ENCODE results near the gene PRMT5. TPM values are rescaled to one million over a fixed set of nuclear protein-coding genes. Genes with fewer than 3 reads are reported as not detected.

The PRMT5 gene
- total RNA-seq, 3 donors from 2014 or later: 256 to 289 (median 263) TPM

DNA sequence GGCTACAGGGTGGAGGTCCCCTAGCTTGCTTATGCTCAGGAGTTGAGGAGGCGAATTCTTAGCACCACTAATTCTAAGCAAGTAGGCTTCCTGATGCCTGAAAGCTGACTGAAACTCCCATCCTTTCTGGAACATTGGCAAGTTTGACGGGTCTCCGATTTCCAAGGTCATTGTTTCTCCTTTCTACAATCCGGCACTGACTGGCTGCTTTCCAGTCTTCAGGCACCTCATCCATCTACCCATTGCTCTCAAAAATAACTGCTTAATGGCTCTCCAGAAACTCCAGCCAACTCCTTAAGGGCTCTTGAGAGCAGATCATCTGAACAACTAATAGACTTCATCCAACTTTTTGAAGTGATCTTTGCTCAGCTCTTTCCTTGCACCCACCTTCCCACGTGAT lies 32.8 kb downstream of the PRMT5 start:
- H3K36me3 Mint-ChIP-seq (ENCODE audit: insufficient read depth): peaks cover 16% of the 10 kb centered on the region
- DNase-seq (no peak), ATAC-seq (no peak)
- peaks cover 6% of the 10 kb centered on the region for H3K4me1 Mint-ChIP-seq (ENCODE audit: low read depth)
- H3K9me3 Mint-ChIP-seq: no peaks in the 10 kb centered on the region
- no peaks in the 10 kb centered on the region for H3K27me3 Mint-ChIP-seq (ENCODE audit: low read depth)
- no peak overlapping the region for H3K4me3 Mint-ChIP-seq

DNA sequence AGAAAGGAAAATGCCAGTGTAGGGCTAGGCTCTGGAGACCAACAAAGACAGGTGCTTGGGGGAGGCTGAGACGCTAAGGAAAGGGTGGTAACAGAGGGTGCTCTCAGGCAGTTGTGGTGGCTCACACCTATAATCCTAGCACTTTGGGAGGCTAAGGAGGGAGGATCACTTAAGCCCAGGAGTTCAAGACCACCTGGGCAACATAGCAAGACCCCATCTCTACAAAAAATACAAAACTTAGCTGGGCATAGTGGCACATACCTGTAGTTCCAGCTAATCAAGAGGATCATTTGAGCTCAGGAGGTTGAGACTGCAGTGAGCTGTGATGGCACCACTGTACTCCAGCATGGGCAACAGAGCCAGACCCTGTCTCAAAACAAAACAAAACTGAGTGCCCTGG lies 33.8 kb downstream of the PRMT5 start:
- peaks cover 8% of the 10 kb centered on the region for H3K4me1 Mint-ChIP-seq (ENCODE audit: low read depth)
- ATAC-seq: no peak
- H3K4me3 Mint-ChIP-seq: no peak overlapping the region
- H3K36me3 Mint-ChIP-seq (ENCODE audit: insufficient read depth): peaks cover 9% of the 10 kb centered on the region
- no peak for DNase-seq
- no peaks in the 10 kb centered on the region for H3K9me3 Mint-ChIP-seq
- no peaks in the 10 kb centered on the region for H3K27me3 Mint-ChIP-seq (ENCODE audit: low read depth)

DNA sequence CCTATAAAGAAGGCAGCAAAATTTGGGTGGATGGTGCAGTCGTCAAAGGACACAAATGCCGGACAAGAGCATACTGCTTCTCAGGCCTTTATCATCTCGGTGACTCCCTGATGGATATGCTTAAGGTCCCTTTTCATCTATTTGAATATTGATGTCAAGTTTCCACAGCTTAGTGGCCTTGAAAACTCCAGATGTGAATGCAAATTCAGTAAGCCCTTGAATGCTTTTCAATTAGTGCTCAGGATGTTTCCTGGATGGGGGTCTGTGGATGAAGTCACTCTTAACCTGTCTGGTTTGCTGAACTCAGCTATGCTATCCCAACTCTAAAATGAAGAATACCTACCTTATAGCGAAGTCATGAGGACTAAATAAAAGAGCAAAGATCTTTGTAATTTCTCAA lies 35.5 kb downstream of the PRMT5 start:
- peaks cover 10% of the 10 kb centered on the region for H3K36me3 Mint-ChIP-seq (ENCODE audit: insufficient read depth)
- DNase-seq (no peak), ATAC-seq (no peak)

DNA sequence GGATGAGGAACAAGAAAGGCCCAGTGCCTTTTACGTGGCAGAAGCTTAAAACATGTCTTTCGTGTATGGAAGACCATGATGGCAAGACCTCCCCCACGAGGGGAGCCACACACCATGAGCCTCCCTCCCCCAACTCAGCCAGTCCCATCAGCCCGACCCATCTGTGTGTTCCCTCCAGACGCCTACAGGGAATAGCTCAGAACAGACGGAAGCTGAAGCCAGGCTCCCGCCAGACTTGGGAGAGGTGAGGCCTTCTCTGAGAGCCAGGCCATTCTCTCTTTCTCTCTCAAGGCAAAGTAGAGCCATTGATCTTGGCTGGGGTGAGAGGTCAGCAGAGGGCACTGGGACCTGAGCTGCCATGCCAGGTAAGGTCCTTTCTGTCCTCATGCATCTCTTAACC lies 36.7 kb downstream of the PRMT5 start:
- no peak for ATAC-seq
- Mint-ChIP-seq H3K4me3 (no peak overlapping the region), H3K4me1 (ENCODE audit: low read depth) (peaks cover 27% of the 10 kb centered on the region), H3K27me3 (ENCODE audit: low read depth) (no peaks in the 10 kb centered on the region), H3K9me3 (no peaks in the 10 kb centered on the region), H3K36me3 (ENCODE audit: insufficient read depth) (peaks cover 8% of the 10 kb centered on the region)
- no peak for DNase-seq

More for the DNA sequence above, 35.5 kb downstream of the PRMT5 start:
- Mint-ChIP-seq H3K27me3 (ENCODE audit: low read depth) (no peaks in the 10 kb centered on the region), H3K9me3 (no peaks in the 10 kb centered on the region), H3K4me1 (ENCODE audit: low read depth) (peaks cover 16% of the 10 kb centered on the region), H3K4me3 (no peak overlapping the region)

DNA sequence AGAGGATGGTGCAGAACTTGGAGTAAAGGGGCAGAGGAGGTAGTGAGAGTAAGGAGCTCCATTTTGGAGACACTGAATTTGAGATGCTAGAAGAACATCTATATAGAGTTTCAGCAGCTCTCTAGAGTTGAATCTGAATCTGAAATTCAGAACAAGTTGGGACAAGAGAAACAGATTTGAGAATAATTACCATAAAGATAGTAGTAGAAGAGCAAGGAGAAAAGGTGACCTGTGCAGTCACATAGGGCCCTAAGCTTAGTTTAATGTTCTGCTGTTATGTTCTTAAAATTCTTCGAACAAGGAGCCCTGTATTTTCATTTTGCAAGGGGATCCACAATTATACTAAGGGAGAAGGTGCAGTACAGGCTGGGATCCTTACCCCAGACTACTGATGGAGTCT lies 38.8 kb downstream of the PRMT5 start:
- Mint-ChIP-seq H3K4me1 (ENCODE audit: low read depth) (peaks cover 37% of the 10 kb centered on the region), H3K9me3 (no peaks in the 10 kb centered on the region), H3K27me3 (ENCODE audit: low read depth) (no peaks in the 10 kb centered on the region), H3K4me3 (no peak overlapping the region), H3K36me3 (ENCODE audit: insufficient read depth) (peaks cover 8% of the 10 kb centered on the region)
- DNase-seq: no peak
- ATAC-seq: no peak

DNA sequence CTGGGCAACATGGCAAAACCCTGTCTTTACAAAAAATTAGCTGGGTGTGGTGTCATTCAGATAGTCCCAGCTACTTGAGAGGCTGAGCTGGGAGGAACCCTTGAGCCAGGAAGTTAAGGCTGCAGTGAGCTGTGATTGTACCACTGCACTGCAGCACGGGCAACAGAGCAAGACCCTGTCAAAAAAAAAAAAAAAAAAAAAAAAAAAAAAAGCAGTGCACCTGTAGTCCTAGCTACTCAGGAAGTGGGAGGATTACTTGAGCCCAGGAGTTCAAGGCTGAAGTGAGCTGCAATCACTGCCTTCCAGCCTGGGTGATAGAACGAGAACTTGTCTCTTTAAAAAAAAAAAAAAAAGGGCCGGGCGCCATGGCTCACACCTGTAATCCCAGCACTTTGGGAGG lies 40.5 kb downstream of the PRMT5 start:
- Mint-ChIP-seq H3K4me3 (no peak overlapping the region), H3K4me1 (ENCODE audit: low read depth) (peaks cover 48% of the 10 kb centered on the region), H3K27me3 (ENCODE audit: low read depth) (no peaks in the 10 kb centered on the region), H3K9me3 (no peaks in the 10 kb centered on the region), H3K36me3 (ENCODE audit: insufficient read depth) (peaks cover 7% of the 10 kb centered on the region)
- no peak for DNase-seq
- ATAC-seq: no peak

DNA sequence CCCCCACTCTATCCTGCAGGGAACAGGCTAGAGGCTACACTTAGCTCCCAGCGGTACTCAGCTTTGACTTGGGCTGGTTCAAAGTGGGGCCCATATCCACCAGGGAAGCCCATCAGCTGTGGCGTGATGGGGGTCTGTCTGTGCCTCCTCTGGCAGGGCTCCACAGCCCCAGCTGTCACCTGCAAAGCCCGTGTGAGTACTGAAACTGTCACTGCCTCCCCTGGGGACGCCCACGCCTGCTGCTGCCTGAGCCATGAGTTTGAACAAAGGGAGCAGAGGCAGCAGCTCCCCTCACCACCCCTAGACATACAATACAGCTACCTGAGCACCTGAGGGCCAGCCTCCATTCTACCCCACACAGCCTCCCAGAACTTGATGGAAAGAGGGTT lies 41.2 kb downstream of the PRMT5 start:
- H3K36me3 Mint-ChIP-seq (ENCODE audit: insufficient read depth): peaks cover 4% of the 10 kb centered on the region
- H3K27me3 Mint-ChIP-seq (ENCODE audit: low read depth): no peaks in the 10 kb centered on the region
- H3K9me3 Mint-ChIP-seq: no peaks in the 10 kb centered on the region
- H3K4me1 Mint-ChIP-seq (ENCODE audit: low read depth): peaks cover 53% of the 10 kb centered on the region
- DNase-seq (peak; percentile 61), ATAC-seq (peak; percentile 40 to 45)
- peak overlapping the region; percentile 79 for H3K4me3 Mint-ChIP-seq

DNA sequence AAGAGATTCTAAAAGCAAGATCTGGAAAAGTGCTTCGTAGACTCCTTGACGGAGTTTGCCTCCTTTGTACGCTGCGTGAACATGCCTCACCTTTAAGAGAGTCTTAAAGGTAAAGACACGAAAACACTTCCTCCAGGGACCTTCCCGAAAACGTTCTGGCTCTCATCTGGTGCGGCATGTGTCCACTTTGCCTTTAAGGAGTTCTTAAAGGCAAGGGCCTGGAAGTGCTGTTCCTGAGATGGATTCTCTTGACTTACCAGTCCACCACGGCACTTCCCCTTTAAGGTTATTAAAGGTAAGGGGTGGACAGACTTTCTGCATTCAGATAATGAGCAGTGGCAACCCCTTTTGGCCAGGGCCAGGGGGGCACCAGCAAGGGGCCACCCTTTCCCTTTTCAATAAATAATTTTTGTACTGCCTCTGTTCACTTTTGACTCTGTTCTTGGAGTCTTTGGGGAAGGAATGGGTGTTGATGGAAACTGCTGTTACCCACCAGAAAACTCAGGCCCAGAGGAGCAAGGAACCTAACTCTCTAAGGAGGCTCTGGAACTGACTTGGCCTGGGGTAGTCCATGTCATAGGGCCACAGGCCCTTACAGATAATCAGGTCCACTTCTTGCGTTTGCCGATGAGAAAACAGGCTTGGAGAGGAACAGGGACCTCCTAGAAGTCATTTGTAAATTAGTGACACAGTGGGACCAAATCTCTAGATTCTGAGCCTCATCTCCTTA lies 41.8 kb downstream of the PRMT5 start:
- peaks cover 53% of the 10 kb centered on the region for H3K4me1 Mint-ChIP-seq (ENCODE audit: low read depth)
- no peak for DNase-seq
- H3K27me3 Mint-ChIP-seq (ENCODE audit: low read depth): no peaks in the 10 kb centered on the region
- ATAC-seq: peak; percentile 26 to 28
- H3K9me3 Mint-ChIP-seq: no peaks in the 10 kb centered on the region
- peaks cover 4% of the 10 kb centered on the region for H3K36me3 Mint-ChIP-seq (ENCODE audit: insufficient read depth)
- H3K4me3 Mint-ChIP-seq: peak overlapping the region; percentile 79

DNA sequence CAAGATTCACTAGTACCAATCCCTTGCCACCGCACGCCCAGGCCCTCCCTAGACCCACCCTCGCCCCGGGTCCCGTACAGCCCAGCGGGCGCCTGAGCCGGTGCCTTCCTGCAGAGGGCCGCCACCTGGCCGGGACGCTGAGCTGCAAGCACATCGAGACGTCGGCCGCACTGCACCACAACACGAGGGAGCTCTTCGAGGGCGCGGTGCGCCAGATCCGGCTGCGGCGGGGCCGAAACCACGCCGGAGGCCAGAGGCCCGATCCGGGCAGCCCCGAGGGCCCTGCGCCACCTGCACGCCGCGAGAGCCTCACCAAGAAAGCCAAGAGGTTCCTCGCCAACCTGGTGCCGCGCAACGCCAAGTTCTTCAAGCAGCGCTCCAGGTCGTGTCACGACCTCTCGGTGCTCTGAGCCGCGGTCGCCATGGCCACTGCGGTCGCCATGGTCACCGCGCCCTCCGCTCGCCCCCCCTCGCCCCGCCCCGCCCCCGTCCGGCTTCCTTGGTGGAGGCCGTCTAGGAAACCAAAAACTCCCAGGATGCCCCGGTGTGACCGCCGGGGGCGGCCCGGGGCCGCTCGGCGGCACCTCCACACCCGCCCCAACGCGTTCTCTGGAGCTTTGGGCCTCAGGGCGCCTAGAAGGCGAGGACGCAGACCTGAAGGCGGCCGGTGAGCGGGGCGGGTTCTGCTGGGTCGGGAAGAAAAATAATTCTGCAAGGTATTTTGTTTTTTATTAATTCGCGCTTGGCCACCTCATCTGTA lies 42.5 kb downstream of the PRMT5 start:
- peak; percentile 64 to 66 for ATAC-seq
- Mint-ChIP-seq H3K36me3 (ENCODE audit: insufficient read depth) (peaks cover 2% of the 10 kb centered on the region), H3K4me3 (peak overlapping the region; percentile 79), H3K9me3 (no peaks in the 10 kb centered on the region), H3K4me1 (ENCODE audit: low read depth) (peaks cover 56% of the 10 kb centered on the region), H3K27me3 (ENCODE audit: low read depth) (no peaks in the 10 kb centered on the region)
- peak; percentile 65 for DNase-seq

DNA sequence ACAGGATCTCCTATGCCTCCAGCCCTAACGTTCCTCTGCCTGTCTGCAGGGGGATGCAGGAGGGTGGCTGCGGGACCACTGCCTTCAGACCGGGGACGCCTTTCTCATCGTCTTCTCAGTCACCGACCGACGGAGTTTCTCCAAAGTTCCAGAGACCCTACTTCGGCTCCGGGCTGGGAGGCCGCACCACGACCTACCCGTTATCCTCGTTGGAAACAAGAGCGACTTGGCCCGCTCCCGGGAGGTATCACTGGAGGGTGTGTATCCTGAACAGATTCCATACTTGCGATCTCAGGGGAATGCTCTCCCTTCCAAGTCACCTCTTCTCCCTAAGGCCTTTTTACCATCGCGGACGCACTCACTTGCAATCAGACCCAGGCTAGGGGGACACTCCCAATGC lies 43.2 kb downstream of the PRMT5 start:
- Mint-ChIP-seq H3K36me3 (ENCODE audit: insufficient read depth) (peaks cover 2% of the 10 kb centered on the region), H3K27me3 (ENCODE audit: low read depth) (no peaks in the 10 kb centered on the region), H3K4me1 (ENCODE audit: low read depth) (peaks cover 57% of the 10 kb centered on the region), H3K4me3 (peak overlapping the region; percentile 67), H3K9me3 (no peaks in the 10 kb centered on the region)
- DNase-seq (no peak), ATAC-seq (no peak)

DNA sequence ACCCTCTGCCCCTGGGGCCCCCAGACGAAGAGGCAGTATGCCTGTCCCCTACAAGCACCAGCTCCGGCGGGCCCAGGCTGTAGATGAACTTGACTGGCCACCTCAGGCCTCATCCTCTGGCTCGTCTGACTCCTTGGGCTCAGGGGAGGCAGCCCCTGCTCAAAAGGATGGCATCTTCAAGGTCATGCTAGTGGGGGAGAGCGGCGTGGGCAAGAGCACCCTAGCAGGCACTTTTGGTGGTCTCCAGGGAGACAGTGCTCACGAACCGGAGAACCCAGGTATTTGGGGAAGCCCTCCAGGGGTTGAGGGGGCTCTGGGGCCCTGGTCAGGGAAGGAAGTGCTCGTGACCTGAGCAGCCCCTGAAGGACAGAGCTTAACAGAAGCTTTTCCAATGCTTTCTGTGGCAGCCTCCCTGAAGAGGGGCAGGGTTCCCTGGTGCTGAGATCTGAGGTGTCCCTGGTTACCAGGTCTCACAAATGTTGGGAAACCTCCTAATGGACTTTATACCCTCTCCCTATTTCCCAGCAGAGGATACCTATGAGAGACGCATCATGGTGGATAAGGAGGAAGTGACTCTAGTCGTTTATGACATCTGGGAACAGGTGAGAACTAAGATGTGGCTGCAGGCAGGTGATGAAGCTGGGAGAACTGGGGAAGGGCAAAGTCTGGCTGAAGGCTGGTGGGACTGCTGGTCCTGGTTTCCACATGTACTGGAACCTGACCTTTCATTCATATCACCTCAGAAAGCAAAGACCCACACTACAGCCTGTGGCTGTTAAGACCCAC lies 44.2 kb downstream of the PRMT5 start:
- Mint-ChIP-seq H3K36me3 (ENCODE audit: insufficient read depth) (peaks cover under 1% of the 10 kb centered on the region), H3K9me3 (no peaks in the 10 kb centered on the region), H3K4me3 (no peak overlapping the region), H3K27me3 (ENCODE audit: low read depth) (no peaks in the 10 kb centered on the region), H3K4me1 (ENCODE audit: low read depth) (peaks cover 50% of the 10 kb centered on the region)
- DNase-seq (no peak), ATAC-seq (no peak)

DNA sequence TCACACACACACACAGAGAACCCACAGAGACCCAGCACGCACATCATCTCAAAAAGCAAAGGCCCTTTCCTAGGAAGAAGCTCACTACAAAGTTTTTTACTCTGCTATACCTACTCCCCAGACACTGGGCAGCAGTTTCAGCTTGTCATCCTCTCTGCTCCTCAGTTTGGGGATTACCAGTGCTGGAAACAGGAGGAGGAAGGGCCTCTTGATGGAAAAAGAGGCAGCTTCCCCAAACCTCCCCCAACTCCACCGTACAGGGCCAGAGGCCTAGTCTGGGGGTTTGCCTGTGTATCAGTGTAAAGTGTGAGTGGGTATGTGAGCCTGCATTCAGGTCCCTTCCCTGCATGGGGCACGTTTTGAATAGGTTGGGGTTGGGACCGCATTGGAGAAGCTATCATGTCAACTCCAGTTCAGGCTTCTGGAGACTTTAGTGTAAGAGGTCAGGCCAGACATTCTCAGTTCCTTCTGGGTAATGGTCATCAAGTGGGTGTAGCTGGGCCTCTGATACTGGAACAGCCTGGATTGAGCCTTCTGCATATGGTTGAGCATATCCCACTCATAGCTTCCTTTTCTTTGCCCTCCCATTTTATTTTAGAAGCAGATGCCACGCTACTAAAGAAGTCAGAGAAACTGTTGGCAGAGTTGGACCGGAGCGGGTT lies 45.0 kb downstream of the PRMT5 start:
- H3K4me1 Mint-ChIP-seq (ENCODE audit: low read depth): peaks cover 45% of the 10 kb centered on the region
- H3K36me3 Mint-ChIP-seq (ENCODE audit: insufficient read depth): no peaks in the 10 kb centered on the region
- no peak for ATAC-seq
- H3K27me3 Mint-ChIP-seq (ENCODE audit: low read depth): no peaks in the 10 kb centered on the region
- no peak for DNase-seq
- no peak overlapping the region for H3K4me3 Mint-ChIP-seq
- H3K9me3 Mint-ChIP-seq: no peaks in the 10 kb centered on the region

DNA sequence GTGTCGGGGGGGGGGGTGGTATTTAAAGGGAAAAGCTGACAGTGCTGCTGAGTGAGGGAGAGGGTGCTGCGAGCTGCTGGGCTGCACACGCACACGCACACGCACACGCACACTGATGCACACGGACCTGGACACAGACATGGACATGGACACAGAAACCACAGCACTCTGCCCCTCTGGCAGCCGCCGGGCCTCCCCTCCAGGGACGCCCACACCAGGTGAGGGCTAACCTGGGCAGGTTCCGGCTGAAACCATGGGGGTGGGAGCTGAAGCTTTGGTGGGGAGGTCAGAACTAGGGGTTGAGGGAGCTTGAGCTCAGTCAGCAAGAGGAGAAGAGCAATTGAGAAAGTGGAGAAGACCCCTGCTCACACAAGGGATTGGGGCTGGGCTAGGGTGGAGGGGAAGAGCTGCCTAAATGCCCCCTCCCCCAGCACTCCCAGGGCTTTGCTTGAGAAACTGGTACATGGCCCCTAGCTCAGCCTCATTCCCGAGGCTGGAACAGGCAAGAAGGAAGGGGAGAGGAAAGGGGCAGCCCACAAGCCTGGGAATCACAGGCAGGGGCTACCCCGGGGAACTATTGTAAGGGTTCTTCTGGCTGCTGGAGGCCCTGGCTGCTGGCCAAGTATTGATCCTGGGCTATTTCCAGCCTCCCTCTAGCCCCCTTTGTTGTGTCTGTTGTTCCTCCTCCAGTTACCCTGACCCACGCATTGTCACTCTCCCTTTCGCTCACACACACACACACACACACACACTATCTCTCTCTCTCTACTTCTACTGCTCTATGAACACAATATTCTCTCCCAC lies 45.8 kb downstream of the PRMT5 start, which contains the start of gene REM2:
Gene REM2, plus strand, starts transcription at position 50 of the 804 bp plus-strand sequence. Its CDS starts 66 bp downstream, at position 116.
- no peaks in the 10 kb centered on the region for H3K27me3 Mint-ChIP-seq (ENCODE audit: low read depth)
- ATAC-seq: no peak
- no peak for DNase-seq
- peaks cover 41% of the 10 kb centered on the region for H3K4me1 Mint-ChIP-seq (ENCODE audit: low read depth)
- H3K9me3 Mint-ChIP-seq: no peaks in the 10 kb centered on the region
- peaks cover 2% of the 10 kb centered on the region for H3K36me3 Mint-ChIP-seq (ENCODE audit: insufficient read depth)
- H3K4me3 Mint-ChIP-seq: no peak within 1 kb of the TSS

Data from activated T-cell treated with anti-CD3 and anti-CD28 coated beads, Interleukin-2, amount 50 U/mL, for 4 hours (primary cell).